Endothelial cell of umbilical vein (primary cell): ENCODE measurements around the gene IER3. TPM values are rescaled to one million over a fixed set of nuclear protein-coding genes. Genes with fewer than 3 reads are reported as not detected.

ENCODE experiments used
- BruUV-seq: library from RNA; stranded (reverse); fragments of 400-500 nt; replicated peaks from 2 replicates; lab custom pipeline; 2021; lab: Mats Ljungman, UMichigan
- CTCF ChIA-PET: fragments of 300-600, 350-600 bp; sonication (Branson Sonifier 250); formaldehyde crosslinking; loops from one replicate; lab custom pipeline; 2021; ENCODE audit warnings: antibody characterized with exemption, inconsistent platforms; lab: Charles Lee
- POLR2A ChIA-PET: fragments of 300-600, 350-600 bp; sonication (Branson Sonifier 250); formaldehyde crosslinking; loops from one replicate; lab custom pipeline; 2021; ENCODE audit warnings: antibody characterized with exemption, inconsistent platforms; lab: Charles Lee
- DNase-seq: peaks from one replicate; pipeline ENCODE4 v3.0.0-alpha.2; 2011; ENCODE audit warnings: low read depth, low spot score
- FAIRE-seq: peaks from 2 replicates; lab custom pipeline; 2011; peaks lifted over from hg19 to GRCh38; lab: Jason Lieb, UNC
- H2AFZ ChIP-seq: 2 replicates; pipeline ENCODE4 v1.6.0; 2012; ENCODE audit warnings: low read depth, low read length, control low read depth, inconsistent platforms
- H3K27ac ChIP-seq: 2 replicates; pipeline ENCODE4 v1.5.1; 2011; ENCODE audit warnings: low read depth, mild to moderate bottlenecking, control low read depth, low read length, moderate library complexity; ENCODE audit not compliant: insufficient read depth
- H3K27me3 ChIP-seq, 2 experiments: 2 replicates each; pipeline versions ENCODE4 v1.6.0 to v1.6.1; 2011; ENCODE audit warnings: low read length in 2 of 2, mixed read lengths in 1 of 2; ENCODE audit not compliant: control insufficient read depth in 2 of 2, insufficient read depth in 2 of 2
- H3K36me3 ChIP-seq, 2 experiments: 2 replicates in 1 of 2; 3 replicates in 1 of 2; pipeline ENCODE4 v1.5.1; 2011; ENCODE audit warnings: low read length in 2 of 2, mild to moderate bottlenecking in 1 of 2, moderate library complexity in 1 of 2; ENCODE audit not compliant: control insufficient read depth in 2 of 2, insufficient read depth in 2 of 2; ENCODE audit errors: extremely low read depth in 1 of 2
- H3K4me1 ChIP-seq: 3 replicates; pipeline ENCODE4 v1.5.1; 2011; ENCODE audit warnings: mild to moderate bottlenecking, low read length; ENCODE audit not compliant: control insufficient read depth, insufficient read depth; ENCODE audit errors: extremely low read depth
- H3K4me2 ChIP-seq: 2 replicates; pipeline ENCODE4 v1.6.1; 2011; ENCODE audit warnings: low read length, control low read depth, mixed read lengths; ENCODE audit not compliant: insufficient read depth
- H3K4me3 ChIP-seq, 3 experiments: fragments of 200-600 bp in 1 of 3; sonication (generic), shearing (Covaris generic) in 1 of 3; replicated peaks in 1 of 3; 2 replicates each; pipeline ENCODE4 v1.5.1; 2011 to 2016; ENCODE audit warnings: control low read depth in 3 of 3, low read length in 3 of 3, mild to moderate bottlenecking in 2 of 3, inconsistent platforms in 1 of 3, low read depth in 1 of 3, moderate library complexity in 1 of 3; ENCODE audit not compliant: insufficient read depth in 1 of 3
- H3K79me2 ChIP-seq: 2 replicates; pipeline ENCODE4 v1.6.0; 2012; ENCODE audit warnings: low read length, inconsistent platforms; ENCODE audit not compliant: control insufficient read depth, insufficient read depth
- H3K9ac ChIP-seq: replicated peaks from 2 replicates; pipeline ENCODE3; 2011; ENCODE audit warnings: low read length, control low read depth; ENCODE audit not compliant: insufficient read depth; ENCODE audit errors: extremely low read depth
- H3K9me1 ChIP-seq: replicated peaks from 3 replicates; pipeline ENCODE4 v1.6.0; 2011; ENCODE audit warnings: mild to moderate bottlenecking, low read length; ENCODE audit not compliant: control insufficient read depth, insufficient read depth; ENCODE audit errors: extremely low read depth
- H3K9me3 ChIP-seq: replicated peaks from 2 replicates; pipeline ENCODE4 v1.5.1; 2012; ENCODE audit warnings: low read length, inconsistent platforms; ENCODE audit not compliant: control insufficient read depth, insufficient read depth
- H4K20me1 ChIP-seq: replicated peaks from 2 replicates; pipeline ENCODE3; 2011; ENCODE audit warnings: mild to moderate bottlenecking, low read length; ENCODE audit not compliant: control insufficient read depth, insufficient read depth; ENCODE audit errors: extremely low read depth
- CTCF ChIP-seq, 2 donors: IDR thresholded peaks; 1 replicate in 1 of 2; 2 replicates in 1 of 2; pipeline ENCODE4 v1.5.1; 2011; ENCODE audit warnings: low read length in 2 of 2, mild to moderate bottlenecking in 2 of 2, moderate library complexity in 2 of 2, control low read depth in 1 of 2, inconsistent platforms in 1 of 2, low read depth in 1 of 2; ENCODE audit not compliant: insufficient read depth in 1 of 2; ENCODE audit errors: extremely low read depth in 1 of 2
- EZH2 ChIP-seq: IDR thresholded peaks from 2 replicates; pipeline ENCODE4 v1.6.1; 2012; ENCODE audit warnings: borderline replicate concordance, low read depth, mild to moderate bottlenecking, moderate library complexity, low read length, inconsistent platforms; ENCODE audit not compliant: severe bottlenecking
- FOS ChIP-seq: IDR thresholded peaks from 2 replicates; pipeline ENCODE4 v1.6.1; 2011; ENCODE audit warnings: mild to moderate bottlenecking, low read length, moderate library complexity, borderline replicate concordance; ENCODE audit not compliant: insufficient read depth
- GATA2 ChIP-seq: IDR thresholded peaks from 2 replicates; pipeline ENCODE4 v1.7.0; 2011; ENCODE audit warnings: low read depth, mild to moderate bottlenecking, moderate library complexity, mixed read lengths, low read length; ENCODE audit not compliant: insufficient read length, insufficient read depth
- JUN ChIP-seq: IDR thresholded peaks from 2 replicates; pipeline ENCODE4 v1.6.1; 2011; ENCODE audit warnings: borderline replicate concordance, low read depth; ENCODE audit not compliant: insufficient read length, insufficient read depth
- MAX ChIP-seq: IDR thresholded peaks from 2 replicates; pipeline ENCODE4 v1.6.1; 2011; ENCODE audit not compliant: insufficient read depth, insufficient read length
- MYC ChIP-seq: IDR thresholded peaks from one replicate; pipeline ENCODE4 v1.6.1; 2011; ENCODE audit warnings: mild to moderate bottlenecking, low read depth, low read length
- POLR2A ChIP-seq: IDR thresholded peaks from 2 replicates; pipeline ENCODE4 v1.6.1; 2012; ENCODE audit warnings: low read depth, mild to moderate bottlenecking, control low read depth, low read length
- POLR2AphosphoS5 ChIP-seq: IDR thresholded peaks from 2 replicates; pipeline ENCODE4 v1.6.1; 2012; ENCODE audit warnings: low read depth, mild to moderate bottlenecking, control low read depth, low read length, moderate library complexity; ENCODE audit not compliant: insufficient read depth
- dilution Hi-C: fragments of 300-500 bp; cut with MboI; formaldehyde crosslinking; loops from one replicate; pipeline ENCODE4 v1.15.0; 2019; ENCODE audit warnings: low sequenced_read_pairs; ENCODE audit not compliant: extremely low pct_ligation_motif_present
- intact Hi-C: fragments of 100-400 bp; cut with micrococcal nuclease; formaldehyde crosslinking; loops from one replicate; pipeline ENCODE4 v1.10.0; 2022
- polyA plus RNA-seq, 4 experiments: library from polyadenylated mRNA; depleted of rRNA in 3 of 4; stranded (reverse) in 3 of 4; unstranded in 1 of 4; fragments of >200 nt; gene quantifications; 2 replicates each; pipeline versions ENCODE4 v1.2.1 to v1.2.3, GENCODE V29; 2011 to 2012; ENCODE audit warnings: missing spikeins in 1 of 4
- total RNA-seq: library from RNA; stranded (reverse); gene quantifications from 2 replicates; pipeline ENCODE4 v1.2.3, GENCODE V29; 2021

Gene IER3
- total and polyA plus RNA-seq, 2 donors (not counting 3 experiments of a cell fraction or from before 2014, with no cell fraction given) = 170 to 468 TPM

- no peak overlapping the region for H3K27ac ChIP-seq
- H3K9me3 ChIP-seq = no peaks in the 10 kb centered on the region
- no peaks in the 10 kb centered on the region for H4K20me1 ChIP-seq
- intact Hi-C loops = loop anchor here (5.0 kb wide), 1 partner anchor 347 kb away; no protein-coding TSS in a partner anchor
- FAIRE-seq = no peak
- no peak overlapping the region for H3K4me2 ChIP-seq
- H3K4me1 ChIP-seq = peaks cover 47% of the 10 kb centered on the region
- H3K9ac ChIP-seq = no peak overlapping the region
- CTCF ChIA-PET = interaction anchor here (0.6 to 2.3 kb wide), 5 partner anchors 10 to 88 kb away, joined by 3 to 13 read pairs (median 7); no protein-coding TSS in a partner anchor
- TF ChIP-seq POLR2A = no peak
- no peak for TF ChIP-seq GATA2
- TF ChIP-seq MYC = no peak
- TF ChIP-seq EZH2 = no peak
- POLR2A ChIA-PET = interaction anchor here (0.9 kb wide), 1 partner anchor 80 kb away, joined by 3 read pairs; no protein-coding TSS in a partner anchor
- DNase-seq = peak; percentile 47
- no peaks in the 10 kb centered on the region for H3K9me1 ChIP-seq
- H2AFZ ChIP-seq = no peak overlapping the region
- peaks cover 2 to 4% of the 10 kb centered on the region in 2 experiments for H3K36me3 ChIP-seq
- no peak overlapping the region for H3K4me3 ChIP-seq
- peaks cover 50% of the 10 kb centered on the region for H3K79me2 ChIP-seq
- dilution Hi-C loops = loop anchor here (25.0 kb wide), 1 partner anchor 147 kb away; the partner anchor contains the start of gene DDR1
- no peaks in the 10 kb centered on the region for H3K27me3 ChIP-seq
- BruUV-seq = no TSS peak
Observed at GRCh38 chr6:30740540-30740870, 3.8 kb downstream of the IER3 start.

GRCh38 chr6:30738532-30738931, 5.8 kb downstream of the IER3 start:
- intact Hi-C loops (no loop called here), dilution Hi-C loops (loop anchor here (25.0 kb wide), 1 partner anchor 149 kb away; the partner anchor contains the start of gene DDR1)
- Histone ChIP-seq H3K4me2 (peak overlapping the region; percentile 0), H3K27ac (no peak overlapping the region), H2AFZ (no peak overlapping the region), H3K27me3 (no peaks in the 10 kb centered on the region), H4K20me1 (no peaks in the 10 kb centered on the region), H3K9ac (no peak overlapping the region), H3K4me3 (no peak overlapping the region), H3K4me1 (peaks cover 43% of the 10 kb centered on the region), H3K79me2 (peaks cover 42% of the 10 kb centered on the region), H3K36me3 (peaks cover 5 to 7% of the 10 kb centered on the region in 2 experiments), H3K9me1 (no peaks in the 10 kb centered on the region), H3K9me3 (no peaks in the 10 kb centered on the region)
- ChIA-PET CTCF (interaction anchor here (0.6 to 1.7 kb wide), 9 partner anchors 26 to 348 kb away, joined by 3 to 7 read pairs (median 4); no protein-coding TSS in a partner anchor), POLR2A (interaction anchor here (1.1 kb wide), 1 partner anchor 14 kb away, joined by 5 read pairs; no protein-coding TSS in a partner anchor)
- FAIRE-seq (no peak), DNase-seq (no peak)
- no TSS peak for BruUV-seq
- TF ChIP-seq POLR2A (no peak), MYC (no peak), POLR2AphosphoS5 (no peak), GATA2 (no peak), CTCF (IDR thresholded peaks at IDR 0.05; ENCODE audit: extremely low read depth in 1 of 2, insufficient read depth in 1 of 2, low read depth in 1 of 2, low read length in 2 of 2) (no peak), MAX (no peak), FOS (no peak), JUN (no peak), EZH2 (no peak)
